Muscle layer of duodenum (tissue), 2 donors: ENCODE data around the gene MSI1.

Source experiments
- H3K27ac ChIP-seq: one replicate; pipeline ENCODE4 v1.7.0; 2013; ENCODE audit warnings: mild to moderate bottlenecking, low read length
- H3K27me3 ChIP-seq: one replicate; pipeline ENCODE4 v1.7.0; 2013; ENCODE audit warnings: low read depth, mild to moderate bottlenecking, control low read depth, low read length
- H3K36me3 ChIP-seq, 2 donors: one replicate each; pipeline ENCODE4 v1.7.0; 2013; ENCODE audit warnings: low read length in 2 of 2, control low read depth in 1 of 2, mild to moderate bottlenecking in 1 of 2; ENCODE audit not compliant: insufficient read depth in 2 of 2, control insufficient read depth in 1 of 2
- H3K4me1 ChIP-seq, 2 donors: one replicate each; pipeline ENCODE4 v1.7.0; 2013; ENCODE audit warnings: low read length in 2 of 2, mild to moderate bottlenecking in 2 of 2, control low read depth in 1 of 2, moderate library complexity in 1 of 2; ENCODE audit not compliant: insufficient read depth in 2 of 2, control insufficient read depth in 1 of 2
- H3K4me3 ChIP-seq, 2 donors: one replicate each; pipeline ENCODE4 v1.7.0; 2013; ENCODE audit warnings: low read length in 2 of 2, low read depth in 1 of 2, mild to moderate bottlenecking in 1 of 2
- H3K9me3 ChIP-seq, 2 donors: one replicate each; pipeline ENCODE4 v1.7.0; 2013; ENCODE audit warnings: low read length in 2 of 2, control low read depth in 1 of 2, mild to moderate bottlenecking in 1 of 2; ENCODE audit not compliant: control insufficient read depth in 1 of 2
- donor health status: healthy.

Gene MSI1

DNA sequence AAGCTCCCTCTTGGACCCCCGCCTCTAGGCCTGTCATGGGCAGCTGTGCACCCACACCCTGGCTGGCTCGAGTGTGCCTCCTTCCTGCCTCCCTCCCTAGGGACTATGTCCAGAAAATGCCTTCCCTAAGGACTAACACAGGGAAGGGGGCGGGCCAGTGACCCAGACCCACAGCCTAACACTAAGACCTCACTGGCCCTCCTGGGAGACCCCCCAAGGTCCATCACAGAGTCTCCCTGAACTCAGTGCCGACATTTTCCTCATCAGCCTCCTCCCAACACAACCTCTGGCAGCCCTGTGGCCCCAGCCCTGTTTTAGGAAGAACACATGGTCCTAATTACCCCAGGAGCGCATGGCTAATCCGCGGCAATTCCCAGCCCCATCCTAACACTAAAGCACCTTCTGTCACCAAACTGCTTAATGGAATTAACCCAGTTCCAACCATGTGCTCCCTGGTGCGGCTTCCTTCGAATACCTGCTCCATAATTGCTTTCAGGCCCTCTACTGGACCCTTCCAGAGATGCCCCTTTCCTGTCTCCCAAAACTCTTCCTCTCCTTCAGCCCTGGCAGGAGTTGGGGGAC lies 5.6 kb downstream of the MSI1 start:
- Histone ChIP-seq H3K9me3 (no peaks in the 10 kb centered on the region), H3K4me1 (peaks cover 4 to 31% of the 10 kb centered on the region in 2 donors), H3K27me3 (peaks cover 10% of the 10 kb centered on the region), H3K4me3 (no peak overlapping the region), H3K36me3 (peaks cover 0 to 3% of the 10 kb centered on the region in 2 donors), H3K27ac (no peak overlapping the region)

DNA sequence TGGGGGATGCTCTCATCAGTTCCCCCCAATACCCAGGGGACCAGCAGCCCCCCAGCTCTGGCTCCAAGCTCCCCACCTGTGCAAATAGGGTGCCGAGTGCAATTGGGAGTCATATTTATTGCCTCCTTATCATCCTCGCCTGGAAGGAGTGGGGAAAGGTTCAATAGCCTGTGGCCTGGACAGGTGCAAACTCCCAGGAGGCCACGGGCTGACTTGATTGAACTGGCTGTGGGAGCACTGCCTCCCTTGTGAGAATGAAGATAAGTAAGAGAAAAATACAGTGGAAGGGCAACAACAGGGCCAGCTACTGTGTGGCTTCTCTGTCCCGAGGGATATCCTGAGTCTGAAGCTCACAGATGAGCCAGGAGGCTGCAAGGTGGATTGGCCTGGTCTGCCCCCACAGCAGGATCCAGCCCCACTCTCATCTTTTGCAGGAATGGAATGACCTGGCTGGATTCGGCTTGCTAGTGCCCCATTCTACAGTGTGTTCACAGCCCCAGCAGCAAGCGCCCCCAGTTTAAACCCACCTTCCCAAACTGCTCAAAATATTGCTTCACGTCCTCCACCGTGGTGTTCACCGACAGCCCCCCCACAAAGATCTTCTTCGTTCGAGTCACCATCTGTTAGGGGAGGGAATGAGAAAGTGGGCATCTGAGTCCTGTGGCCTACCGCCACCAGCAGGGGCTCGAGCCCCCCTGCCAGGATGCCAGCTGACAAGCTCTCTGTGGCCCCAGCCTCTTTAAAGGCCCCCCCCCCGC lies 6.3 kb downstream of the MSI1 start:
- Histone ChIP-seq H3K27ac (peak overlapping the region; percentile 67), H3K4me3 (peak overlapping the region in 1 of 2 donors; percentile 7), H3K36me3 (peaks cover 0 to 3% of the 10 kb centered on the region in 2 donors), H3K9me3 (no peaks in the 10 kb centered on the region), H3K27me3 (peaks cover 10% of the 10 kb centered on the region), H3K4me1 (peaks cover 4 to 25% of the 10 kb centered on the region in 2 donors)

DNA sequence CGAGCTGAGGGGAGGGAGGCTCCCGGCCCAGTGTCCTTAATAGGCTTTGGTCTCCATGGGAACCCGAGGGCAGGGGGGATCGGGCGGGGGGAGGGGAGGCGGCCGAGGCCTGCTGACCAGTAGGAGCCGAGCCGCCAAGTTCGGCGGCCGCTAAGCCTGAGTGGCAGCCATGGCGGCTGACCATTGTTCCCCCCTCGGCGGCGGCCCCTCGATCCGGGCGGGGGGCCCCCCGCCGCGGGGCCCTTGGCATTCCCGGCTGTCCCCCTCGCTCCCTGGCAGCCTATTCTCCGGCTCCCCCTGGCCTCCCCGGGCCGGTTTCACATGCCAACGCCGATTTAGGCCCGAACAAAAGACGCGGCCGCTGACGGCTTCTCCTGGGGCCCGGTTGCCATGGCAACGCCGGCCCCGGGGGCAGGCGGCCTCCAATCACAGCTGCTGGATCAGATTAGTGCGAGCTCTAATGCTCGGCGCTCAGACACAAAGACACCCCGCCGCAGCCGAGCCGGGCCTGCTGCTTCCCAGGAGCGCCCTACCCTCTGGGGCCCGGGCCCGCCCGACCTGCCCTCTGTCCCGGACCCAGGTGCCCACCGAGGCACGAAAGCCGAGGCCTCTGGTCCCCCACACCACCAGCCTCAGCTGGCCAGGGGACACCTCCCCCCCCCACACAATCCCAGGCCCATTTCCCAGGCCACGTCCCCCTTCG lies 7.3 kb downstream of the MSI1 start:
- Histone ChIP-seq H3K27me3 (peaks cover 10% of the 10 kb centered on the region), H3K4me1 (peaks cover 4 to 15% of the 10 kb centered on the region in 2 donors), H3K27ac (no peak overlapping the region), H3K36me3 (peaks cover 0 to 3% of the 10 kb centered on the region in 2 donors), H3K4me3 (peak overlapping the region; percentile 7 to 38), H3K9me3 (no peaks in the 10 kb centered on the region)

DNA sequence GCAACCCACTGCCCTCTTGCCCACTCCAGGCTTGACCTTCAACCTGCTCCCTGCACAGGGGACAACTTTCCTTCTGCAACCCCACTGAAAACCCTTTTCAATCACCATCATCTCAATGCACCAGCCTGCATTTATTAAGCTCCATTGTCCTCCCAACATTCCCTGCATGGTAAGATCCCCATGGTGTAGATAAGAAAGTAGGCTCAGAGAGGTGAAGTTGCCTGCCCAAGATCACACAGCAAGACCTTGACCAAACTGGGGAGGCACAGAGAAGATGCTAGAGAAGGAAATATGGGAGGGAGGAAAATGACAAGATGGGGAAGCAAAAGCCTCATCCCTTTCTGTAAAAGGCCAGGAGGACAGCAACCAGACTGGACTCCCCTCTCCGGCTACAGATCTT lies 9.8 kb downstream of the MSI1 start:
- peaks cover 4 to 7% of the 10 kb centered on the region in 2 donors for H3K4me1 ChIP-seq
- H3K36me3 ChIP-seq, result no peaks in the 10 kb centered on the region
- no peaks in the 10 kb centered on the region for H3K9me3 ChIP-seq
- H3K27ac ChIP-seq, result no peak overlapping the region
- no peak overlapping the region for H3K4me3 ChIP-seq
- peaks cover 10% of the 10 kb centered on the region for H3K27me3 ChIP-seq

DNA sequence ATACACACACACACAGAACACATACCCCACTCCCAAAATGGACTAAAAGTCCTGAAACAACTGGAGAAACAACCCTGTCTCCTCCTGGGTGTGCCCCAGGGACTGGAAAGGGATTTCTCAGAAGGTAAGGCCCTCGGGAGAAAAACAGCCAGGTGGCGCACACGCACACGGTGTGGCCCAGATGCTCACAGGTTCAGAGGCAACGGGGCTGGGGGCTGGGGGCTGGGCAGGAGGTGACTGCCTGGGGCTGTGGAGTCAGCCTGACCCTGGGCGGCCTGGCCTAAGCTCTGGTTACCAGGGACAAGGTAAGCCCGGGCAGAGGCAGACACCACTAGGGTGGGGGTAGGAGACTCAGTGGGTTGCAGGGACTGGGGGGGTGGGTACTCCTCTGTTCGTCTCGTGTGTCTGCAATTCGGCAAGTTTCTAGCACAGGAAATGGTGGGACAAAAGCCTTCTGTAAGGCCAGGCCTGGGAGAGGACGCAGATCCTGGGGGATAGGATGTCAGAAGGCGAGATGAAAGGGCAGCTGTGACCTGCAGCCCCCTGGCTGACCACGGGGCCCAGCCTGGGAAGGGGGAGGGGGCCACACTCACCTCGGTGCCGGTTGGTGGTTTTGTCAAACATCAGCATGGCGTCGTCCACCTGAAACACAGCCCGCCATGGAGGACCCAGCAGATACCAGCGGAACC lies 10.4 kb downstream of the MSI1 start:
- Histone ChIP-seq H3K27me3 (peaks cover 10% of the 10 kb centered on the region), H3K9me3 (no peaks in the 10 kb centered on the region), H3K4me3 (no peak overlapping the region), H3K27ac (no peak overlapping the region), H3K36me3 (no peaks in the 10 kb centered on the region), H3K4me1 (peaks cover 4 to 7% of the 10 kb centered on the region in 2 donors)

DNA sequence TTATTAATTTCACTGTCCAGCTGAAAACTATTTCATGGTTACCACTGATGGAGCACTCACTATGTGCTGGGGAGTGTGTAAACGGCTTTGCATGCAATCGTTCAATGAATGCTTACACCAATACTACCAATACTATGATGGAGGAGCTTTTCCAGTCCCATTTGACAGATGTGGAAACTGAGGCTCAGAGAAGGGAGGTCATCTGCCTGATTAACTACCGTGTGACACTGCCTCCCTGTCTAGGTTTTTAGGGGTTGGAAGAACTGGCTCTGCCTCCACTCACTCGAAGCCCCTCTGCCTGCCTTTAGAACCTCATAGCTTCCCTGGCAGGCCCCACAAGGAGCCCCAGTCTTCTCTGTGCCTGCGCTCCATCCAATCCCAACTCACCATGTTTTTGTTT lies 11.9 kb downstream of the MSI1 start:
- Histone ChIP-seq H3K9me3 (no peaks in the 10 kb centered on the region), H3K27ac (no peak overlapping the region), H3K4me3 (no peak overlapping the region), H3K27me3 (peaks cover 3% of the 10 kb centered on the region), H3K4me1 (peaks cover under 1 to 5% of the 10 kb centered on the region in 2 donors), H3K36me3 (no peaks in the 10 kb centered on the region)

DNA sequence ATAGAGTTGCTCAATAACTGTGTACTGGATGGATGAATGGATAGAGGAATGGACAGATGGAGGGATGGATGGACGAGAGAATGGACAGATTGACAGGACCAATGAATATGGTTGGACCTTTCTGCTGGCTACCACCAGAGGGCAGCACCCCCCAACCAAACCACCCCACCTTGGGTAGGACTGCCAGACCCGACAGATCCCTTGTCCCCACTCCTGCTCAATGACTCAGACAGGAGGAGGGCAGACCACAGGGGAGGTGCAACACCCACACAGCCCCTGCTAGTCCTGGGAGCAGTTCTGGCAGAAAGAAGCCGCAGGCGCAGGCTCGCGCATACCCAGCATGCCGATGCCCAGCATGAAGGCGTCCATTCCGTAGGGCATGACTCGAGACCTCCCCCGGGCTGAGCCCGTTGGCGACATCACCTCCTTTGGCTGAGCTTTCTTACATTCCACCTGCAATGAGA lies 12.4 kb downstream of the MSI1 start:
- Histone ChIP-seq H3K27me3 (no peaks in the 10 kb centered on the region), H3K27ac (no peak overlapping the region), H3K4me3 (no peak overlapping the region), H3K36me3 (no peaks in the 10 kb centered on the region), H3K9me3 (no peaks in the 10 kb centered on the region), H3K4me1 (no peaks in the 10 kb centered on the region)

DNA sequence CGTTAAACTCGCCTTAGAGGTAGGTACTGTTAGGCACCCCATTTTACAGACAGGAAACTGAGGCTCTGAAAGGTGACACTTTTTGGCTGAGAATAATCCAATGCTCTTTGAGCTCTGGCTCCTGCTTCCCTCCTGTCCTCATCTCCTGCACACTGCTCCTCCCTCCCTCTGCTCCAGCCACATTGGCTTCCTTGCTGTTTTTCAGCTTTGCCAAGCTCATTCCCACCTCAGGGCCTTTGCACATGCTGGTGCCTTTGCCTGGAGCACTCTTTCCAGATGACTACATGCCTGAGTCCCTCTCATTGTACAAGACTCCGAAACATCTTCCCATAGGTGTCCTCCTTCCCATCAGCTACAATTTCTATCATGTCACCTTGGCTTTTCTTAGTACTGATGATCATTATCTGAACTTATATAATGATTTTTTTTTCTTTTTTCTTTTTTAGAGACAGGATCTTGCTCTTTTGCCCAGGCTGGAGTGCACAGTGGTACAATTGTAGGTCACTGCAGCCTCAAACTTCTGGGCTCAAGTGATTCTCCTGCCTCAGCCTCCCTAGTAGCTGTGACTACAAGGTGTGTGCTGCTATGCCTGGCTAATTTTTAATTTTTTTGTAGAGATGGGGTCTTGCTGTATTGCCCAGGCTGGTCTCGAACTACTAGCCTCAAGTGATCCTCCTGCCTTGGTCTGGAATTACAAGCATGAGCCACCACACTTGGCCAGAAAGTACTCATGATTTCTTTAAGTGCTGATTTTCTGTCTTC lies 15.2 kb downstream of the MSI1 start:
- Histone ChIP-seq H3K27me3 (no peaks in the 10 kb centered on the region), H3K36me3 (no peaks in the 10 kb centered on the region), H3K27ac (no peak overlapping the region), H3K4me1 (no peaks in the 10 kb centered on the region), H3K9me3 (no peaks in the 10 kb centered on the region), H3K4me3 (no peak overlapping the region)

DNA sequence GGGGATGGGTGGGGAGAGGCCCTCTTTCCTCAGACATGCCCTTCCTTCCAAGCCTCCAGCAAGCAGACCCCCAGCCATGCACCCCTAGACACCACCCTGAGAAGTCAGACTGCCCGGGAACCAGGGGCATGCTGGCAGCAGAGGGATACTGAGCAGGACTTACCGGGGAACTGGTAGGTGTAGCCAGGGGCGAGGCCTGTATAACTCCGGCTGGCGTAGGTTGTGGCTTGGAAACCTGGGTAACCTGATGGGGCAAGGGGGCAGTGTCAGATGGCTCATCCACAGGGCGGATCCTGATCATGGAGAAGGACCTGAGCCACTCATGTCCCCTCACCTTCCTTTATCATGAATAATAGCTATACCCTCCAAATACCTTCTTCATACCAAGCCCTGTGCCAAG lies 15.8 kb downstream of the MSI1 start:
- Histone ChIP-seq H3K36me3 (no peaks in the 10 kb centered on the region), H3K9me3 (no peaks in the 10 kb centered on the region), H3K4me1 (no peaks in the 10 kb centered on the region), H3K4me3 (no peak overlapping the region), H3K27me3 (no peaks in the 10 kb centered on the region), H3K27ac (no peak overlapping the region)

DNA sequence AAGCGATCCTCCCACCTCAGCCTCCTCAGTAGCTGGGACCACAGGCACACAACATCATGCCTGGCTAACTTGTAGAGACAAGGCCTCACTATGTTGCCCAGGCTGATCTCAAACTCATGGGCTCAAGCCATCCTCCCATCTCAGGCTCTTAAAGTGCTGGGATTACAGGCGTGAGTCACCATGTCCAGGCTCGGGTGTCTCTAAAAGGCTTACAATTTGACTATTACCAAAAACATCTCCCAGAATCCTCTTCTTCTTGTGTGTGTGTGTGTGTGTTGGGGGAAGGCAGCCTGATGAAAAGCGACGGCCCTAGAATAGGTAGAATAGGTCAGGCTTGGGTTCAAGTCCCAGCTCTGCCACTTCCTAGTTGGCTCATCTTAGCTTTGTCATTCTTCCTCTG lies 16.8 kb downstream of the MSI1 start:
- Histone ChIP-seq H3K9me3 (no peaks in the 10 kb centered on the region), H3K4me1 (no peaks in the 10 kb centered on the region), H3K27ac (no peak overlapping the region), H3K36me3 (no peaks in the 10 kb centered on the region), H3K27me3 (no peaks in the 10 kb centered on the region), H3K4me3 (no peak overlapping the region)
